Stimulated activated CD4-positive, alpha-beta T cell treated with anti-CD3 and anti-CD28 coated beads, Interleukin-4, amount 100 ng/mL, for 48 hours (primary cell): ENCODE measurements around the gene GPC3.

Experiments
- DNase-seq, 2 donors: peaks; one replicate each; pipeline ENCODE4 v3.0.0-alpha.2; 2020; ENCODE audit warnings: low read depth in 2 of 2

The GPC3 gene

DNA sequence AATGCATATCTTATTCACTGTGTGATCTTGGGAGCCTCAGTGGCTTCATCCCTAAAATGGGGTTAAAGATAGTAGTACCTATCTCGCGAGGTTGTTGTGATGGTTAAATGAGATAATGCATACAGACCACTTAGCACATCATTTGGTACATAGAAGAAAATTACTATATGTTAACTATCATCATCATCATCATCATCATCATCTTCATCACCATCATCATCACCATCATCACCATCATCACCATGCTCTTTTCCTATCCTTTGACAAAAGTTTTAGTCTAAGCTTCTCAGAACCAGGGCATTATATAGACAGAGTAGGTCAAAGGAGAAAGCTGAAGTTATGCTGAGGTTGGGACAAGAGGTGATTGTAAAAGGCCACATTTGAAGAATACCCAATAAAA lies 145.0 kb downstream of the GPC3 start:
- DNase-seq: no peak

GRCh38 chrX:133838761-133839676 lies 146.4 kb downstream of the GPC3 start:
- DNase-seq: peak; percentile 6 to 8

DNA sequence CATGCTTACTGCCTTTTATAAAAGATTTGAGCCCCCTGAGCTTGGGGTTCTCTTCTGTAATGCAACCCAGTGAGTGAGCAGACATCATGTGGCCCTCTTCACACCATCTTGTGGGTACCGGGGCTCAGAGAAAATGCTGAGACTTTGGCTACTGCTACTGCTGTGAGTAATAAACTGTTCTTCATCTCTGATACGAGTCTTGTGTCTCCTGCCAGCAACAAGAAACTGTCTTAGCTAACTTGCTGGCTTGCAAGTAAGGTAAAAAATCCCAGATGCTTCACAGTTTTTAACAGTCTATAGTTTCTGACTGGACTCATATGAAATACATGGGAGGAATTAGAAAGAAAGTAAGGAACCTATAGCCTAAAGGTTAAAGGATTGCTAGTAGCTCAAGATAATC lies 148.3 kb downstream of the GPC3 start:
- DNase-seq: no peak

DNA sequence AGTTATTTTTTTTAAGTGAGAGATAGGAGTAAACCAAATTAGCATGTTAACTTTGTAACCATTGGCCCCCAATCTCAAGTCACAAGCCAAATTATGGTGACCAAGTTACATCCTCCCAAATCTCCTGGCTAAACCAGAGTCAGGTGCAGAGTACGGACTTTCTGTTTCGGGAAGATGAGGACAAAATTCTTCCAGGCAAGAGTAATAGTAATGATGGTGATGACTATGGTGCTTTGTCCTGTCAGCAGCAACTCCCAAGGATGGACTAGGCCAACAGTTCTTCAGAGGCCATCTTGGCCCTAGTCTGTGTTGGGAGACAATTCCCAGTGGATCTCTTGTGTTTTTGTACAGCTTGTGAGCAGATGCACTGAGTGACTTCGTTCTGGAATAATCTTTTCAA lies 148.8 kb downstream of the GPC3 start:
- DNase-seq: no peak

- no peak for DNase-seq
These were observed 150.6 kb downstream of the GPC3 start for GRCh38 chrX:133834771-133835170.

GRCh38 chrX:133819546-133819945 lies 165.8 kb downstream of the GPC3 start:
- no peak for DNase-seq

- DNase-seq: no peak
These were observed 167.4 kb downstream of the GPC3 start for GRCh38 chrX:133818019-133818418.

DNA sequence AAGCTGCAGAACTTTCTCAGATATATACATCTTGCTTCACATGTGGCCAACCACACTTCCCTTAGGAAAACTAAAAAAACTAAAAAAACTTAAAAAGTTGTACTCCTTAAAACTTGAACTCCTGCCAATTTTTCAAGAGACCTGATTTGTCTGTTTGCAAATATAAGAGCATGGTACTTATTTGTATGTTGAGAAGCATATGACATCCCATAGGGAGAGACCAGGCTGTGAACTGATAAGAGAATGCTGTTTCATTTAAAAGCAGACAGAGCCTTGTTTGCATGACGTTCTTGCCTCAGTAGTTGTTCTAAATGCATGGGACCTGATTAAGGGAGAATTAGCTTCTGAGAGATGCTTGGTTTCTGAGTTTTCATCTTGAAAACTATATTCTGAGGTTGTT lies 169.9 kb downstream of the GPC3 start:
- DNase-seq: no peak

DNA sequence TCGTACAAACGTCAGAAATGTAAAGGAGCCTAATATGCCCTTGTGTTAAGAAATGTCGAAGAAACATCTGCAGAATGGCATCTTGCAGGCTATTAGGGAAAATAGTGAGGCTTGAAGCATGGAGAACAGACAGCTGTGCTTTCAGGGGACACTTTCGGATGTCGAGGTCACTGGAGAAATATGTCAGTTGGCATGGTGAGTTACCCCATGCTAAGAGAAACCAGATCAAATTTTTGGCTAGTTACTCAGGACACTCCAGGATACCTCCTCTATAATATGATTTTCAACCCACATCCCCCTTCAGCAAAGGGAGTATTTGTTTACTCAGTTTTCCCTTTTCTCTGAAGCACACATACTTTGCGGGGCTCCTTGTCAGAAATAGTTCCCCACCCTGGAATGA lies 171.4 kb downstream of the GPC3 start:
- DNase-seq: no peak

- DNase-seq: no peak
These were observed 173.0 kb downstream of the GPC3 start for GRCh38 chrX:133812402-133812801.

DNA sequence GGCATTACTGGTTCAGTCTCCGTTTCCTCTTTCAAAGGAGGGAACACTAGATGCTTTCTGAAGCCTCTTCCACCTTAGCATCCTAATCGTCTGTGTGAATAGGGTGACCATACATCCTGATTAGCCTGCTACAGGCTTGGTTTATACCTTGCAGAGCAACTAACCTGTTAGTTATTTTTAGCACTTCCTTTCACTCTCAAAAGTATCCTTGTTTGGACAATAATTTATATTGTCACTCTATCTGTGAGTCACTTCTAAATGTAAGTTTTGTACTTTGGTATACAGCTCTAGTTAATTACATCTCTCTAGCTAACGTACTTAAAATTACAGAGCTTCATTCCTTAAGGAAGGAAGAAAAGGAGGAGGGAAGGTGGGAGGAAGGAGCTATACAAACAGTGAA lies 174.5 kb downstream of the GPC3 start:
- DNase-seq: no peak

DNA sequence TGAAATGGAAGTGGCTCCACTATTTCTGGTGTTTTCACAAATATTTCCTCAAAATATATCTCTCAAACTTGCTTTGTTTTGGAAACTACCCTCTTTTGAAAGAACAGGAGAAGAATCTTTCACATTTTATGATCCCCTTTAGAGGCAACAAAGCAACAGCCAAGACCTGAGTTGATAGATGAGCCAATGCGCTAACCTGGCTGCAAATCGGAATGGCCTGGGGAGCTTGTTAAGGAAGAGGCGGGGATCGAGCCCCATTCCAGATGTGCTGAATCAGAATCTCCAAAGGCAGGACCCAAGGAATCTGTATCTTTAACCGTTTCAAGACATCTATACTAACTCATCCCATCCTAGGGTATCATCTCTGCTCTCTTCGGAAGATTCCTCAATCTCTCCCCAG lies 181.3 kb downstream of the GPC3 start:
- DNase-seq: no peak

- DNase-seq: no peak
These were observed 189.1 kb downstream of the GPC3 start for GRCh38 chrX:133796282-133796681.

DNA sequence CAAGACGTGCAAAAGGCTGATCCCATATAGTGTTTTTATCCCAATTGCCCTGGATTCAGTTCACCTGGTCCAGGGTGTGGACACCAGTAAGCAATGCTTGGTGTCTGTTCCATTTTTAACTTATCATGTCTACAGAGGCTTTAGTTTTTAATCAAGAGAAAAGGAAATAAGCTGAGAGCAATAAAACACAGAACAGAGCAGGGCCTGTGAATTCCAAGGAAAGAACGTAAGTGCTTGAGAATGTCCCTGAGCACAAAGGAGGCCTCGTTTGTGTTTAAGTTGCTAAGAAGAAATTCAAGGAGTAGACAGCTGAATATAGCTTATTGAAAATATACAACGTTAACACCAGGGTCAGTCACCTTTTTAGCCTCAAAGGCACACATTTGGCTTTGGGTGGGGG lies 191.3 kb downstream of the GPC3 start:
- no peak for DNase-seq

GRCh38 chrX:133793626-133794025 lies 191.8 kb downstream of the GPC3 start:
- DNase-seq: no peak

DNA sequence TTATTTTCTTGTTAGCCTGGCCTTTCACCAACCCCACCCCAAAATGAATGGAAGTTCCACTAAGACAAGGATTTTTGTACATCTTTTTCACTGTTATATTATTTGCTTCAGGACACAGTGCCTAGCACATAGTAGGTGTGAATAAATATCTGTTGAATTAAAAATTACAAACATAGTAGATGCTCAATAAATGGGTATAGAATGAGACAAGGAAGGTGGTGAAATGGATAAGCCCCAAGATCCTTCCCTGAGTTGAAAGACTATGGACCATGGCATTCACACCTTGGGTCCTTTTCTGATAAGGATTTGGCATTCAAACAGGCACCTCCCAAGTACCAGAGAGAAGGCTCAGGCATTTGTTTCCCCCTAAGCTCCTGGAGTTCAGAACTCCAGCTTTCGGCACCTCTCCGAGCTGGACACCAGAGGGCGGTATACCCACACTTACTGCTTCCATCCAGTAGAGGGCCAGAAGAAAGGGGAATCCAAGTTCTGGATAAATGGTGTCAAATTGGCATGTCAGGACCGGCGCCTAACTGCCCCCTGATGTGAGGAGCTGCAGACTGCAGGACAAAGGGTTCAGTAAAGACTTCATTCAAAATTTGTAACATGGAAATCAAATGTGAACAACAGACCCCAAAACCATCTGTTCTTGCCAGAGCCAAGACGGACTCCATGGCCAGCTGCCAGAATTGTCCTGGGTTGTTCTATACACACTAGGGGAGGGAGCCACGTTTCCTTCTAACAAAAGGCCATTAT lies 193.0 kb downstream of the GPC3 start:
- peak; percentile 30 for DNase-seq

- no peak for DNase-seq
These were observed 195.6 kb downstream of the GPC3 start for GRCh38 chrX:133789829-133790228.

- DNase-seq: no peak
These were observed 199.0 kb downstream of the GPC3 start for GRCh38 chrX:133786382-133786781.

DNA sequence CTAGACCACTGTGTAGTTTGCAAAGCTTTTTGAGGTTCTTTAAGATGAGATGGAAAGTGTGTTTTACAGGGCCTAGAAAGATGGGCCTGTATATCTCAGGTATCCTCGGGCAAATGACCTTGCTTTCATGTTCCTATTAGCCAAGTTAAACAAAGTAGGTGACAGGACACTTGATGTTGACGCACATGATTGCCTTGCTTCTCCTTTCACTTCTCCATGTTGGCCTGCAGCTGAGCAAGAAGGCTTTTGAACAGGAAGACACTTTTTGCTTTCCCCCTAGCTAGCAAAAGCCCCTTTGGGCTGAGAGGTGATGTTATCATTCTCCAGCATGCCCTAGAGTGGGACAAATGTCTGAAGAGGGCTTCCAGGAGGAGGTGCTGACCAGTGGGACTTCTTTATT lies 202.1 kb downstream of the GPC3 start:
- DNase-seq: no peak

GRCh38 chrX:133781174-133781573 lies 204.2 kb downstream of the GPC3 start:
- no peak for DNase-seq

DNA sequence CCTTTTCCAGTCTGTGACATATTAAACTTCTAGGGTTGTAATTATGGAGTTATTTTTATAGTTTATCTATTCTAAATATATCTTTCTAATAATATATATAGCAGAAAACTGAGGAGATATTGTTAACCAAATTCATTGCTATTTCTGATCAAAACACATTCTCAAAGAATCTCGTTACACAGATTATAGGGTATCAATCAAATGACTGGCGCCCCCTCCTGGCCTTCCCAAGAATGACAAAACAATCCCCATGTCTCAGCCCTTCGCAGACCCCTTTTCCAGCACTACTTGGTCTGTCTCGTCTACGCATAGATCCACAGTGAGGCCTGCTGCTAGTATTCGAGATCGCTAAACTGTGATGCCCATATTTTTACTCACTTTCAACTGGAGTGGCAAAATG lies 209.3 kb downstream of the GPC3 start:
- peak; percentile 7 to 21 for DNase-seq

DNA sequence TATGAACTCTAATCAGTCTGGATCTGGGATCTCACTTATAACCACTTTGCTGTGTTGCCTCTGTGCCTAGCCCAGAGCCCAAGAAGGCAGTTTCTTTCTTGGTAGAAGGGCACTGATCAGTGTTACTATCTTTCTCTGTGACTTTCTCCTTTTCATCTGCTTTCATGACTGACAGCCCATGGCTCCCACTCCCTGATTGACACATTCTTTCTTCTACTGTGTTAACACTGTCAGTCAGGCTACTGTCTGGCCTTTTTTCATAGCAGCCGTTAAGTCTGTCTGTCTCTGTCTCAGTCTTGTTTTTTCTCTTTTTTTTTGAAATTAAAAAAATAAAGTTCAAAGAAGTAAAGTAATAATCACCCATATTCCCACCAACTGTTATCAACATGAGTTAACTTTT lies 210.6 kb downstream of the GPC3 start:
- no peak for DNase-seq

GRCh38 chrX:133771086-133771646 lies 214.2 kb downstream of the GPC3 start:
- DNase-seq: no peak
